DOHH2 (cell line): Measurements from ENCODE around the gene TEKTIP1.

Experiments
- CTCF ChIP-seq: fragments of 200-600 bp; sonication (generic); IDR thresholded peaks from one replicate; pipeline ENCODE4 v1.5.1; 2014; ENCODE audit warnings: antibody characterized with exemption, mild to moderate bottlenecking, low read depth, low read length; ENCODE audit not compliant: poor library complexity, severe bottlenecking
- EZH2phosphoT487 ChIP-seq: fragments of 200-600 bp; sonication (generic); IDR thresholded peaks from 2 replicates; pipeline ENCODE4 v1.6.1; 2017; ENCODE audit warnings: borderline replicate concordance, mild to moderate bottlenecking, antibody characterized with exemption, low read length, moderate library complexity, mixed read lengths

- TF ChIP-seq CTCF, result no peak
- TF ChIP-seq EZH2phosphoT487, result no peak
These were observed at the start of gene TEKTIP1 for GRCh38 chr19:3538965-3539755.
